ENCODE results near the gene P2RY11.

- TF ChIP-seq CTCF (IDR thresholded peaks at IDR 0.05; ENCODE audit: insufficient read depth, low read depth, low read length), result no peak
- TF ChIP-seq EZH2 (IDR thresholded peaks at IDR 0.05; ENCODE audit: insufficient read depth, low read length), result no peak
Observed at GRCh38 chr19:10087296-10088061, 24.0 kb upstream of the P2RY11 start.

Data from astrocyte (in vitro differentiated cells and primary cell).